ENCODE measurements around the gene XPC. TPM values are rescaled to one million over a fixed set of nuclear protein-coding genes. Genes with fewer than 3 reads are reported as not detected.

Gene XPC
- total and polyA plus RNA-seq, 3 experiments from 2014 or later, result 38.8 to 44.0 (median 38.9) TPM

GRCh38 chr3:14204515-14205284 is 26.3 kb upstream of the XPC start:
- H3K36me3 ChIP-seq (ENCODE audit: insufficient read depth, low read length), result no peaks in the 10 kb centered on the region
- POLR2A ChIA-PET, result no interaction called here
- CTCF ChIA-PET, result interaction anchor here (0.8 to 2.8 kb wide), 7 partner anchors 8 to 716 kb away, joined by 3 to 19 read pairs (median 12); no protein-coding TSS in a partner anchor
- H3K9me3 ChIP-seq (ENCODE audit: low read length), result no peaks in the 10 kb centered on the region
- Mint-ChIP-seq H3K9me3 (no peaks in the 10 kb centered on the region), H3K4me1 (peaks cover 5 to 6% (median 5%) of the 10 kb centered on the region in 3 donors), H3K27ac (peak overlapping the region in 1 of 8 donors; percentile 47), H3K36me3 (peaks cover 0 to 7% (median 1%) of the 10 kb centered on the region in 3 donors), H3K27me3 (no peaks in the 10 kb centered on the region), H3K4me3 (no peak overlapping the region)
- DNase-seq, result no peak
- H3K4me3 ChIP-seq (ENCODE audit: low read length), result no peak overlapping the region
- no peaks in the 10 kb centered on the region for H3K4me1 ChIP-seq (ENCODE audit: insufficient read depth, low read length)
- H3K27ac ChIP-seq (ENCODE audit: low read depth, low read length), result peak overlapping the region; percentile 28
- no peaks in the 10 kb centered on the region for H3K27me3 ChIP-seq (ENCODE audit: insufficient read depth, low read length, poor library complexity, severe bottlenecking)

GRCh38 chr3:14203521-14204079 is 25.2 kb upstream of the XPC start:
- Mint-ChIP-seq H3K9me3 (no peaks in the 10 kb centered on the region), H3K27ac (peak overlapping the region in 2 of 8 donors; percentile 42 to 49), H3K36me3 (peaks cover 0 to 18% (median 7%) of the 10 kb centered on the region in 3 donors), H3K4me3 (no peak overlapping the region), H3K27me3 (no peaks in the 10 kb centered on the region), H3K4me1 (peaks cover 5 to 6% (median 5%) of the 10 kb centered on the region in 3 donors)
- ChIA-PET POLR2A (no interaction called here), CTCF (interaction anchor here (0.7 to 2.8 kb wide), 30 partner anchors 9 to 717 kb away, joined by 3 to 19 read pairs (median 4); partner anchors contain the start of genes CCDC174, CHCHD4, LSM3 and TMEM43)
- H3K4me3 ChIP-seq (ENCODE audit: low read length), result no peak overlapping the region
- H3K27ac ChIP-seq (ENCODE audit: low read depth, low read length), result no peak overlapping the region
- H3K4me1 ChIP-seq (ENCODE audit: insufficient read depth, low read length), result no peaks in the 10 kb centered on the region
- no peaks in the 10 kb centered on the region for H3K9me3 ChIP-seq (ENCODE audit: low read length)
- H3K27me3 ChIP-seq (ENCODE audit: insufficient read depth, low read length, poor library complexity, severe bottlenecking), result no peaks in the 10 kb centered on the region
- no peaks in the 10 kb centered on the region for H3K36me3 ChIP-seq (ENCODE audit: insufficient read depth, low read length)
- peak in 4 of 5 donors; percentile 10 to 62 (median 24) for DNase-seq

DNA sequence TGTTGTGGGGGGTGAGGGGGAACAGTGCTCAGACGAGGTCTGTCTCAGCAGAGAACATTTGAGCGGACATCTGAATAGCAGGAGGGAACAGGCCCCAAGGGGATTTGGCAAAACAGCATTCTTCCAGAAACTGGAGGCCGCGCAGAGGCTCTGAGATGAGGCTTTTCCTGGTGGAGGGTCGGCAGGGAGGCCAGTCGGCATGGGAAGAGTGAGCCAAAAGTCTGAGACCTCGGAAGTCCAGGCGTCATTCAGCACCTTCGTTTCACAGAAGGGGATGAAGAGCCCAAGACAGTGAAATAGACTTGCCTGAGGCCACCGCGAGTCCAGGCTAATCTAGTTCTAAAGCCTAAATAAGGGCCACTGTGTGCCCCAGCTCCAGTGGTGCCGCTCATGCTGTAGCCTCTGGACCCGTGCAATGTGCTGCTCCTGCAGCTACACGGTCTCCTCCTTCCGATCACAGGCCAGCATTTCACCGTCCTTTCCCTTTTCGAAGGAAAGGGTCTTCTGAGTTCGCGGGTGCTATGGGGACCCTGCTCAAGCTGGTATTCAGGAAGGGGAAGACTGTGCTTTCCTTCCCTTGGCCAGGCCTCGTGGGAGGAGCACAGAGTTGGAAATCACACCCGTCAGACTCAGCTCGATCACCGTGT is 24.6 kb upstream of the XPC start:
- ChIA-PET POLR2A (interaction anchor here (0.8 kb wide), 1 partner anchor 9 kb away, joined by 3 read pairs; no protein-coding TSS in a partner anchor), CTCF (interaction anchor here (0.7 to 2.8 kb wide), 29 partner anchors 10 to 718 kb away, joined by 3 to 19 read pairs (median 4); partner anchors contain the start of genes CCDC174, CHCHD4, LSM3 and TMEM43)
- H3K27ac Mint-ChIP-seq, result peak overlapping the region in 3 of 8 donors; percentile 24 to 50 (median 42)
- H3K9me3 Mint-ChIP-seq, result no peaks in the 10 kb centered on the region
- H3K9me3 ChIP-seq (ENCODE audit: low read length), result no peaks in the 10 kb centered on the region
- no peak overlapping the region for H3K27ac ChIP-seq (ENCODE audit: low read depth, low read length)
- H3K36me3 ChIP-seq (ENCODE audit: insufficient read depth, low read length), result no peaks in the 10 kb centered on the region
- H3K4me1 Mint-ChIP-seq, result peaks cover 5 to 6% (median 5%) of the 10 kb centered on the region in 3 donors
- no peaks in the 10 kb centered on the region for H3K4me1 ChIP-seq (ENCODE audit: insufficient read depth, low read length)
- no peaks in the 10 kb centered on the region for H3K27me3 ChIP-seq (ENCODE audit: insufficient read depth, low read length, poor library complexity, severe bottlenecking)
- DNase-seq, result no peak
- H3K27me3 Mint-ChIP-seq, result no peaks in the 10 kb centered on the region
- peaks cover 0 to 21% (median 11%) of the 10 kb centered on the region in 3 donors for H3K36me3 Mint-ChIP-seq
- H3K4me3 ChIP-seq (ENCODE audit: low read length), result no peak overlapping the region
- H3K4me3 Mint-ChIP-seq, result no peak overlapping the region

- Histone ChIP-seq H3K27ac (ENCODE audit: low read depth, low read length) (no peak overlapping the region), H3K4me1 (ENCODE audit: insufficient read depth, low read length) (no peaks in the 10 kb centered on the region), H3K36me3 (ENCODE audit: insufficient read depth, low read length) (peaks cover 6% of the 10 kb centered on the region), H3K4me3 (ENCODE audit: low read length) (no peak overlapping the region), H3K9me3 (ENCODE audit: low read length) (no peaks in the 10 kb centered on the region), H3K27me3 (ENCODE audit: insufficient read depth, low read length, poor library complexity, severe bottlenecking) (no peaks in the 10 kb centered on the region)
- Mint-ChIP-seq H3K27me3 (no peaks in the 10 kb centered on the region), H3K4me3 (no peak overlapping the region), H3K9me3 (no peaks in the 10 kb centered on the region), H3K36me3 (peaks cover 0 to 30% (median 18%) of the 10 kb centered on the region in 3 donors), H3K4me1 (peaks cover 5 to 6% (median 5%) of the 10 kb centered on the region in 3 donors), H3K27ac (peak overlapping the region in 2 of 8 donors; percentile 34 to 37)
- POLR2A ChIA-PET, result interaction anchor here (0.8 kb wide), 1 partner anchor 8 kb away, joined by 3 read pairs; no protein-coding TSS in a partner anchor
- no peak for DNase-seq
- CTCF ChIA-PET, result interaction anchor here (1.7 kb wide), 1 partner anchor 15 kb away, joined by 4 read pairs; no protein-coding TSS in a partner anchor
Observed at GRCh38 chr3:14201940-14202684, 23.7 kb upstream of the XPC start.

DNA sequence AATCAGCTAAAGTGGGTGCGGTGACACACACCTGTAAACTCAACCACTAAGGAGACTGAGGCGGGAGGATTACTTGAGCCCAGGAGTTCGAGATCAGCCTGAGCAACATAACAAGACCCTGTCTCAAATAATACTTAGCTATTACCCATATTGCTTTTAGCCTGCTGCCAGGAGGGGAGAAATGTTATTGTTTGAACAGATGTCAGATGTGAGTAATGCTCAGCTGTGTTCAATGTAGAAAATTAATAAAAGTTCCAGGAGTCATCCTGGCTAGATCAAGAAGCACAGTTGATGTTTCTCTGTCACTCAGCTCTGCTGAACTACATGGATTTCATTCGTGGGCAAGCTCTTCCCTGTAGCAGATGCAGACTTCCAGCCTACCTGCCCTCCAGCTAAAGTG is 22.4 kb upstream of the XPC start:
- Histone ChIP-seq H3K9me3 (ENCODE audit: low read length) (no peaks in the 10 kb centered on the region), H3K36me3 (ENCODE audit: insufficient read depth, low read length) (peaks cover 6% of the 10 kb centered on the region), H3K4me1 (ENCODE audit: insufficient read depth, low read length) (no peaks in the 10 kb centered on the region), H3K4me3 (ENCODE audit: low read length) (no peak overlapping the region), H3K27me3 (ENCODE audit: insufficient read depth, low read length, poor library complexity, severe bottlenecking) (no peaks in the 10 kb centered on the region), H3K27ac (ENCODE audit: low read depth, low read length) (no peak overlapping the region)
- Mint-ChIP-seq H3K9me3 (no peaks in the 10 kb centered on the region), H3K36me3 (peaks cover 0 to 41% (median 19%) of the 10 kb centered on the region in 3 donors), H3K4me1 (peaks cover 5 to 6% (median 5%) of the 10 kb centered on the region in 3 donors), H3K27me3 (no peaks in the 10 kb centered on the region), H3K4me3 (no peak overlapping the region), H3K27ac (no peak overlapping the region)
- ChIA-PET POLR2A (no interaction called here), CTCF (no interaction called here)
- DNase-seq, result no peak

- Histone ChIP-seq H3K4me1 (ENCODE audit: insufficient read depth, low read length) (no peaks in the 10 kb centered on the region), H3K36me3 (ENCODE audit: insufficient read depth, low read length) (peaks cover 6% of the 10 kb centered on the region), H3K27ac (ENCODE audit: low read depth, low read length) (no peak overlapping the region), H3K9me3 (ENCODE audit: low read length) (no peaks in the 10 kb centered on the region), H3K4me3 (ENCODE audit: low read length) (no peak overlapping the region), H3K27me3 (ENCODE audit: insufficient read depth, low read length, poor library complexity, severe bottlenecking) (no peaks in the 10 kb centered on the region)
- POLR2A ChIA-PET, result no interaction called here
- Mint-ChIP-seq H3K4me3 (no peak overlapping the region), H3K27ac (peak overlapping the region in 1 of 8 donors; percentile 68), H3K27me3 (no peaks in the 10 kb centered on the region), H3K9me3 (no peaks in the 10 kb centered on the region), H3K36me3 (peaks cover 0 to 44% (median 19%) of the 10 kb centered on the region in 3 donors), H3K4me1 (peaks cover 5 to 6% (median 5%) of the 10 kb centered on the region in 3 donors)
- CTCF ChIA-PET, result no interaction called here
- DNase-seq, result no peak
Observed at GRCh38 chr3:14200276-14200675, 21.9 kb upstream of the XPC start.

DNA sequence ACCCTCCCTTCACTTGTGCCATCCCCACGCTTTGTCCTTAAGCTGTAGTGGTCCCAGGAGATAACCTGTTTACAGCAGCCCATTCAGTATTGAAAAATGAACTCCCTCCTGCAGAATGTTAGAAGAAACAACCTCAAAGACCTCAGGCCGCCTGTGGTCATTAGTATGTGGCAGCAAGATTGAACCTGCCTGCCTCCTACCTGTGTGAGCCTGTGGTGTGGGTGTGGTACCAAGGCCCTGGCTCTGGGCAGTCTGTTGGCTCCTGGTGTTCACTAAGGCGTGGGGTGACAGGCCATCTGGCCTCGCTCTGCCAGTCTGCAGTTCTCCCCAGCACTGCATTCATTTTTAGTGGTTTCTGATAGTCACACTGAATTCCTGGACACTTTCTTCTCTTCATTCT is 21.2 kb upstream of the XPC start:
- Histone ChIP-seq H3K4me1 (ENCODE audit: insufficient read depth, low read length) (no peaks in the 10 kb centered on the region), H3K36me3 (ENCODE audit: insufficient read depth, low read length) (peaks cover 6% of the 10 kb centered on the region), H3K27me3 (ENCODE audit: insufficient read depth, low read length, poor library complexity, severe bottlenecking) (no peaks in the 10 kb centered on the region), H3K9me3 (ENCODE audit: low read length) (no peaks in the 10 kb centered on the region), H3K27ac (ENCODE audit: low read depth, low read length) (no peak overlapping the region), H3K4me3 (ENCODE audit: low read length) (no peak overlapping the region)
- Mint-ChIP-seq H3K9me3 (no peaks in the 10 kb centered on the region), H3K36me3 (peaks cover 0 to 50% (median 19%) of the 10 kb centered on the region in 3 donors), H3K27me3 (no peaks in the 10 kb centered on the region), H3K27ac (peak overlapping the region in 1 of 8 donors; percentile 66), H3K4me1 (peaks cover 5 to 8% (median 6%) of the 10 kb centered on the region in 3 donors), H3K4me3 (no peak overlapping the region)
- DNase-seq, result no peak
- ChIA-PET CTCF (interaction anchor here (1.5 kb wide), 1 partner anchor 262 kb away, joined by 3 read pairs; no protein-coding TSS in a partner anchor), POLR2A (no interaction called here)

All from CD8-positive, alpha-beta memory T cell (primary cell).